ENCODE measurements around the gene COX7A2L.
"Not testable (repeated sequence)": the region's sequence is repeated elsewhere in the genome, so short reads cannot be mapped to it uniquely, and the experiment has no call there.

The COX7A2L gene, protein sequence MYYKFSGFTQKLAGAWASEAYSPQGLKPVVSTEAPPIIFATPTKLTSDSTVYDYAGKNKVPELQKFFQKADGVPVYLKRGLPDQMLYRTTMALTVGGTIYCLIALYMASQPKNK

DNA sequence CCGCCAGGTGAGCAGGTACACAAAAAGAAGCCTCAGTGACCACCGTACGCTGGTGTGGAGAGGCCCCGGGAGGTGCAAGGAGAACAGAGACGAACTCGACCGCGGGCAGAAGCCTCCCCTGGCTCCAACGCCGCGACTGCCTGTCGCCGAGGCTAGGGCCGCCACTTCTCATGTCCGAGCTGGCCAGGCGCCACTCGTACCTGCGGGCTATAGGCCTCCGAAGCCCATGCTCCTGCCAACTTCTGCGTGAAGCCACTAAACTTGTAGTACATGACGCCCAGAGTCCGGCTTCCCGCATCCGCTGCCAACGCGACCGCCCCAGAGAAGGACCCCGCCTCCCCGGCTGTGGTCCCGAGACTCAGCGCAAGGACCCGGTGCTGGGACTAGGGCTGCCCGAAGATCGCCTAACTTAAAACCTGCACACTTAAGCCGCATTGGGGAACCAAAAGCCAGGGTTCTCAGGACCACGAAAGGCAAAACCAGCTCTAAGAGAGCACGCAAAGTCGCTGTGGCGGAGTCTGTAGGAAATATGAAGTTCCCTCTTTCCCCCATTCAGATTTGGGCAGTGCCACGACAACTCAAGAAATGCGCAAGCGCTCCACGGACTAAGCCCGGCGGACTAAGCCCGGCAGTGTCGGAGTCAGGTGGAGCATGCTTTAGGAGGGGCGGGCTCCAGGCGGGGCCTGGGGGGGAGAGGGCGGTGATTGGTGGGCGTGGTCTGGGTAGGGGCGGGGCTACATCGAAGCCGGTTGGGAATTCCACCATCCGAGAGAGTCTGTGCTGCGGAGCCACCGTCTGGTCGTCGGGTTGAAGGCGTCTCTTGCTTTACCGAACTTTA lies at the start of gene COX7A2L:
Gene COX7A2L, minus strand, starts transcription at position 328 of the 838 bp plus-strand sequence. Its CDS starts 56 bp downstream, at position 272.
- peak; percentile 93 to 95 for DNase-seq

GRCh38 chr2:42408009-42408408 lies 47.0 kb upstream of the COX7A2L start:
- DNase-seq: no peak

- DNase-seq: no peak
These were observed 46.5 kb upstream of the COX7A2L start for GRCh38 chr2:42407476-42407875.

GRCh38 chr2:42404676-42405075 lies 43.7 kb upstream of the COX7A2L start:
- no peak for DNase-seq

DNA sequence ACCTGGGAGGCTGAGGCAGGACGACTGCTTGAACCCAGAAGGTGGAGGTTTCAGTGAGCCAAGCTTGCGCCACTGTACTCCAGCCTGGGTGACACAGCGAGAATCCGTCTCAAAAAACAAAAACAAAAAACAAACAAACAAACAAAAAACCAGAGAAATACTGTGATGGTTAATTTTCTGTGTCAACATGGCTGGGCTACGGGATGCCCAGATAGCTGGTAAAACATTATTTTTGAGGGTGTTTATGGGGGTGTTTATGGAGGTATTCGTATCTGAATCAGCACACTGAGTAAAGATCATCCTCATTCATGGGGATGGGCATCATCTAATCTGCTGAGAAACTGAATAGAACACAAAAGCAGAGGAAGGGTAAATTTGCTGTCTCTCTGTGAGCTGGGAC lies 40.8 kb upstream of the COX7A2L start:
- no peak for DNase-seq

DNA sequence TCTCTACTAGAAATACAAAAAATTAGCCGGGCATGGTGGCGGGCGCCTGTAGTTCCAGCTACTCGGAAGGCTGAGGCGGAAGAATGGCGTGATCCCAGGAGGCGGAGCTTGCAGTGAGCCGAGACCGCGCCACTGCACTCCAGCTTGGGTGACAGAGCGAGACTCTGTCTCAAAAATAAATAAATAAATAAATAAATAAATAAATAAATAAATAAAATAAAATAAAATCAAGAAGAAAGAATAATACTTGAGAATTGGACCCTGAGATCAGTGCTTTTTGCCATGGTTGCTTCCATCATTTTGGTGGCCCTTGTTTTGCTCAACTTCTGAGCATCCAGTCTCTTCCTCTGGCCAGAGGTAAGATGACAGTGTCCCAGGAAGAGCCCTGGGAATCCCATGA lies 37.0 kb upstream of the COX7A2L start:
- DNase-seq: not testable (repeated sequence)

- not testable (repeated sequence) for DNase-seq
These were observed 32.3 kb upstream of the COX7A2L start for GRCh38 chr2:42393320-42393719.

- no peak for DNase-seq
These were observed 31.2 kb upstream of the COX7A2L start for GRCh38 chr2:42392191-42392590.

DNA sequence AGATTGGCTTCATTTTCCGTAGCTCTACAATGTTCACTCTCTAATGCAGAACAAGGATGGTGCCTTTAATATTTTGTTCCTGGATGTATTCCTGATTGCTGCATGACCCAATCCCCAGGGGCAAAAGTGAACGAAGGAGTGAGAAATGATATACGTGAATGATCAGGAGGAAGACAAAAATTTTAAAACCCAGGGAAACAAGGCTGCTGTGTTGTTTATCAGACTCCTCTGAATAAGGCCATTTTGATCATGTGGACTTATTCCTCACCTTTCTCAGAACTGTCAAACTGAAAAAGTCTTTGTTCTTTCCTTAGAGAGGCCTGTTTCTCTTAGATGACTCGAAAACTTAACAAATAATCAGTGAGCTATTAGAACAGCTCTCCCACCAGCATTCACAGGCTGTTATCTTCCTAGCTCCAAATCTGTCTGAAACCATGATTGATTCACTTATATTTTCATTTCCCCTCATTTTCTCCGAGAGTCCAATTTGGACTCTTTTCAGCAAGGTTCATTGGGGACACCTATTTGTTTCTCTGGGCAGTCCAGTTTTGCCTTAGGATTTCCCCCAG lies 29.5 kb upstream of the COX7A2L start:
- DNase-seq: no peak

DNA sequence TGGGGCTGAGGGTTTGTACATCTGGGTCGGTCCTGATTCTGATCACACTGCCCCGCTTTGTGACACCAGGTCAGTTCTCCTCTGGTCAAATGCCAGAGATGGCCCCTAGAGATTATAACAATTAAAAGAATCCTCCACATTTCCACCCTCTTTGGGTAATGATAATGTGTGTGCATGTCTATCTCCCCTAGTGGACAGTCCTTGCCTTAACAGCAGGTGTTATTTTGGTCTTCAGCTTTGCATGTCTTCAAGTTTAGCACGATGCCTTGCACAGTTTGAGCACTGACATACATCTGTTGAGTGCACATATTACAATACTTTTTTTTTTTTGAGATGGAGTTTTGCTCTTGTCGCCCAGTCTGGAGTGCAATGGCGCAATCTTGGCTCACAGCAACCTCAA lies 25.7 kb upstream of the COX7A2L start:
- no peak for DNase-seq

- DNase-seq: no peak
These were observed 24.2 kb upstream of the COX7A2L start for GRCh38 chr2:42385225-42385624.

DNA sequence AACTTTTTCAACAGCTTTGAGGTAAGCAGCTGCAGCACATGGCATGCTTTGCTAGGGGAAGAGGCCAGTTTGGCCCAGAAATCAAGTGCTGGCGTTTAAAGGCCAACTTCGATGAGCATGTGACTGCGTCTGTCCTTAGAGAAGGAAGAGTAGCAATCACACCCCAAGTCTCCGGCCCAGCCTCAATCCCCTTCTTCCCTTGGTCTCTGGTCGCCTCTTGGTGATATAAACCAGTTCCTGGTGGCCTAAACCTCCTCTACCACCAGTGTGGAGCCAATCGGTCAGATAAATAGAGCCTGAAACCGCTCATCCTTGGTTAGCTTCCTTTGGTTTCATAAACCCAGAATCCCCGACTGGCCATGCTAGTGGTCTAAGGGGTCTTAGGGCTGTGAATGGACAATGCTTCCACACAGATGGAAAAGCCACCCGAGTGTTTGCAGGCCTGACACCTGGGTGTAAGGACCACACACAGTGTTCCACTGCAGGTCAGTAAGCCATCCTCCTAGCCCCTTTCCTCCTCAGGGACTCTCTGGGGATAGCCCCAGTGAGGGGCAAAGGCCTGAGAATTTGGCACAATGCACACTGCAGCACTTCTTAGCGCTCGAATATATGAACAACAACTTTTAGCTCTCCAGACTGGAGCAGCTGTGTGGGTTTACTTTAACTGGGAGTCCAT lies 23.0 kb upstream of the COX7A2L start:
- no peak for DNase-seq

DNA sequence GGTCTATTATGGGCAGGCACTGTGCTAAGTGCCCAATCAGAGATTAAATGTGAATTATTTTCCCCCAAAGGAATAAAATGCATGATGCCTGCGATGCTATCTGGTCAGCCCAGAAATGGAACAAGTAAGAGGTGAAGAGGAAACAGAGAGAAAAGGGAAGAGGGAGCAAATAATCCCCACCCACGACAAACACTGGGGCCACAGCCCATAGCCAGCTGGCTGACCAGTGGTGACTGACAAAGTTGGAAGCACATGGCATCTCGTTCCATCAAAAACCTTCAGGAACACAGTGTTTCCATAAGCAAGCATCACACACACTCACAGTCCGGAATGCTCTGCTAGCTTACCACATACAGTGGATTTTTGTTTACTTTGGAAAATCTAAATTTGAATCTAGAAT lies 21.1 kb upstream of the COX7A2L start:
- DNase-seq: no peak

DNA sequence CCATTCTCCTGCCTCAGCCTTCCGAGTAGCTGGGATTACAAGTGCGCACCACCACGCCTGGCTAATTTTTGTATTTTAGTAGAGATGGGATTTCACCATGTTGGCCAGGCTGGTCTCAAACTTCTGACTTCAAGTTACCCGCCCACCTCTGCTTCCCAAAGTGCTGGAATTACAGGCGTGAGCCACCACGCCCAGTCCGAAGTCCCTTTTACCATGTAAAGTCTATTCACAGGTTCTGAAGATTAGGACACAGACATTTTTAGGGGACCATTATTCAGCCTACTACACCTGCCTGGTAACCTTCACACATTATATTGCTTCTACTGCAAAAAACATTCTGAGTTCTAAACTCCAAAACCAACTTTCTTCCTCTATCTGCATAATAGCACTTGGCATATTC lies 19.0 kb upstream of the COX7A2L start:
- not testable (repeated sequence) for DNase-seq

GRCh38 chr2:42378415-42378814 lies 17.4 kb upstream of the COX7A2L start:
- no peak for DNase-seq

DNA sequence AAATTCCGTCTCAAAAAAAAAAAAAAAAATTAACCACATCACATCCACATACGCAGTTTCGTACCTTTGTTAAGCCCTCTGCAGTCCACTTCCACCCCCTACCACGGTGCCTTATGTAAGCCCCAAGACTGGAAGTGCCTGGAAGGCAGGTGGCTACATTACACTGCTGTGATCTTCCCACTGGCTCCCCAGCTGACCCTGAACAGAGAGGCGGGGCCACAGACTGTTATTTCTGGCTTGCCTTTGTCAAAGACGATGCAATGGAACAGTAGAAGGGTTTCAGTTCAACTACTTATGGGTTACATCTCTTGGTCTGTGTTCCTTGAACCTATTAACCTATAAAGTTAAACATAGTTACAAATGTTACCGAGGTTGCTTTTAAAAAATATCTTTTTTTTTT lies 15.7 kb upstream of the COX7A2L start:
- DNase-seq: no peak

DNA sequence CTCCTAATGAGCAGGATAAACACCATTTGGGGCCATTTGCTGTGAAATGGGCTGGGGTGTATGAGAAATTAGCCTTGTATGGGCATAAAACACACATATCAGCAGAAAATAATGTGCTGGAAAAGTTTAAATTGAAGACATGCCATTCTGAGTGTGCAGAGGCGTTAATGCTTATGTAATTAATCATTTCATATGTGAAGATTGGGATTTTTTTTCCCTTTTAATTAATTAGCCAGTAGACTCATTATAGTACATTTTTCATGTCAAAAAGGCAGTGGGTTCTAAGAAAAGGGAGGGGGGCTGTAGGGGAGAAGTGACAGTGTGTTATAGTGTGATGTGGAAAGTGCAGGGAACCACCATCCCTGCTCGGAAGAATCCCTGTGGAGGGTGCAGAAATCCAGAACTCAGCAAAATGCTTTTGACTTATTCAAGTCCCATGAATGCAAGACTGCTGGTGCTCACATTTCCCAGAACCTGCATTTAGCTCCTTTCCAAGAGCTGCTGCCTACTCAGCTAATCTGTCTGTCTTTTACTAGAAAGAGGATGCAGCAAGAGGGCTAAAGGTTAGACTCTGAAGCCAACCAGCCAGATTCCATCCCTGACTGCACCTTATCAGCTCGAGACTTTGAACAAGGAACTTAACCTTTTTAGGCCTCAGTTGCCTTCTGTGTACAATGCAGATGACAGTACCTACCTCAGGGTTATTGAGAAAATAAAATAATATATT lies 11.6 kb upstream of the COX7A2L start:
- no peak for DNase-seq

- DNase-seq: no peak
These were observed 10.8 kb upstream of the COX7A2L start for GRCh38 chr2:42371611-42372473.

DNA sequence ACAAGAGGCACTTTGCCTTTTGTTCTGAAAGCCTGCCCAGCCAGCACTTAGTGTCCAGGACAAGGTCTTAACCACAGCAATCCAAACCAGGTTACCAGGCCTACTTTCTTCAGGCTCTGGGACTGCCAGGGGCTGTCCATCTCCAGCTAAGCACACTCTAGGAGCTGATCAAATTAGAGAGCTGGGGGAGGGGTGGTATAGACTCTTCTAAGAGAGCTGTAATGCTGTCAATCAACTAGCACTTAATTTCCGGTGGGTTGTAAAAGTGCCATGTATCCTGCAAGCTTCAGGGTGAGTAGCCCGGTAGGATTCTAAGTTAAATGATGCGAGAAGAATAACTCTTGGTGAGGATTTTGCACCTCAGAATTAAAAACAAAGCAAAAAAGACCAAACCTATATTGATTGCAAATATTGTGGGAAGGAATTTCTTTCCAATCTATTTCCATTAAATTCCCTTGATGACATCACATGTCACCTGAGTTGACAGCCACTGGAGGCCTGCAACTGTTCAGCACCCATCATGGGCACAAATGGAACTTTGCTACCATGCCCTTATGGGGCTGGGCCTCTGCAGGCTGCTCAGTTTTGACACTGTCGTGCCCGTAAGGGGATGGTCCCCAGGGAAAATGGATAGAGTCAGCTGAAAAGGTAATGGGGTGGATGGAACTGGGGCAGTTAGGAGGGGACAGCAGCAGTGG lies 8.7 kb upstream of the COX7A2L start:
- no peak for DNase-seq

- DNase-seq: no peak
These were observed 8.0 kb upstream of the COX7A2L start for GRCh38 chr2:42368817-42369531.

GRCh38 chr2:42367835-42368234 lies 6.8 kb upstream of the COX7A2L start:
- no peak for DNase-seq

Data from stimulated activated CD4-positive, alpha-beta T cell treated with anti-CD3 and anti-CD28 coated beads, Interleukin-2, amount 100 ng/mL, for 48 hours (primary cell).